OCI-LY3 (cell line): Measurements from ENCODE around the gene ARVCF.

Source experiments
- CTCF ChIP-seq: fragments of 200-600, 300-600 bp; sonication (generic); IDR thresholded peaks from 2 replicates; pipeline ENCODE4 v1.5.1; 2014; ENCODE audit warnings: antibody characterized with exemption, low read length, low read depth
- EZH2phosphoT487 ChIP-seq: fragments of 200-600 bp; shearing (Covaris generic); IDR thresholded peaks from 2 replicates; pipeline ENCODE4 v1.6.1; 2018; ENCODE audit warnings: antibody characterized with exemption, mixed run types, low read depth

- no peak for TF ChIP-seq CTCF
- TF ChIP-seq EZH2phosphoT487, result no peak
These were observed 15.2 kb upstream of the ARVCF start for GRCh38 chr22:20031732-20032406.
